PC-9 (cell line): ENCODE measurements around the gene SCRT2. TPM values are rescaled to one million over a fixed set of nuclear protein-coding genes. Genes with fewer than 3 reads are reported as not detected.

Source experiments
- BruUV-seq: library from RNA; stranded (reverse); fragments of 400-500 nt; replicated peaks from 2 replicates; lab custom pipeline; 2021; lab: Mats Ljungman, UMichigan
- CTCF ChIA-PET: fragments of 300-600 bp; sonication (Branson Sonifier 250); formaldehyde crosslinking; loops from one replicate; lab custom pipeline; 2022; ENCODE audit warnings: antibody characterized with exemption; lab: Charles Lee
- POLR2A ChIA-PET: fragments of 300-600 bp; sonication (Branson Sonifier 250); formaldehyde crosslinking; loops from one replicate; lab custom pipeline; 2022; ENCODE audit warnings: antibody characterized with exemption; ENCODE audit not compliant: unreplicated experiment; lab: Charles Lee
- DNase-seq, 2 experiments: peaks; one replicate each; pipeline versions ENCODE4 v3.0.0 to v3.0.0-alpha.2; 2015 to 2022; ENCODE audit warnings: mixed read lengths in 1 of 2
- H2AFZ ChIP-seq: fragments of 200-600 bp; sonication (generic); 2 replicates; pipeline ENCODE4 v1.8.1; 2017; ENCODE audit warnings: antibody characterized with exemption
- H3F3A ChIP-seq: fragments of 200-600 bp; sonication (generic); 2 replicates; pipeline ENCODE4 v1.8.1; 2017; ENCODE audit warnings: antibody characterized with exemption, mild to moderate bottlenecking, low read depth; ENCODE audit not compliant: insufficient read depth
- H3K27ac ChIP-seq: fragments of 200-600 bp; sonication (generic); 2 replicates; pipeline ENCODE4 v1.6.1; 2016; ENCODE audit warnings: mixed run types
- H3K27me3 ChIP-seq: fragments of 200-600 bp; sonication (generic); 2 replicates; pipeline ENCODE4 v1.6.1; 2016; ENCODE audit warnings: low read depth, mixed run types; ENCODE audit not compliant: insufficient read depth
- H3K36me3 ChIP-seq: fragments of 200-600 bp; sonication (generic); 2 replicates; pipeline ENCODE4 v1.6.1; 2016; ENCODE audit warnings: low read depth, mixed run types
- H3K4me1 ChIP-seq: fragments of 200-600 bp; sonication (generic); replicated peaks from 2 replicates; pipeline ENCODE4 v1.6.1; 2016; ENCODE audit warnings: mixed run types; ENCODE audit not compliant: insufficient read depth
- H3K4me2 ChIP-seq: fragments of 200-600 bp; sonication (generic); 2 replicates; pipeline ENCODE4 v1.6.1; 2017; ENCODE audit warnings: mixed run types
- H3K4me3 ChIP-seq: fragments of 200-600 bp; sonication (generic); 2 replicates; pipeline ENCODE4 v1.6.1; 2016; ENCODE audit warnings: mixed run types
- H3K79me2 ChIP-seq: fragments of 200-600 bp; sonication (generic); 2 replicates; pipeline ENCODE4 v1.6.1; 2017; ENCODE audit warnings: low read depth, mixed run types
- H3K9me2 ChIP-seq: fragments of 200-600 bp; sonication (generic); 2 replicates; pipeline ENCODE4 v1.8.1; 2017; ENCODE audit warnings: mild to moderate bottlenecking; ENCODE audit not compliant: insufficient read depth
- H3K9me3 ChIP-seq: fragments of 200-600 bp; sonication (generic); 2 replicates; pipeline ENCODE4 v1.8.1; 2016; ENCODE audit warnings: low read depth; ENCODE audit not compliant: insufficient read depth
- H4K20me1 ChIP-seq: fragments of 200-600 bp; sonication (generic); 2 replicates; pipeline ENCODE4 v1.8.1; 2017; ENCODE audit not compliant: insufficient read depth
- EZH2 ChIP-seq: fragments of 200-600 bp; sonication (generic); IDR thresholded peaks from 2 replicates; pipeline ENCODE4 v1.8.0; 2017; ENCODE audit warnings: antibody characterized with exemption, low read depth
- intact Hi-C: fragments of 100-400 bp; cut with micrococcal nuclease; formaldehyde crosslinking; loops from one replicate; pipeline ENCODE4 v1.10.0; 2022; ENCODE audit not compliant: unreplicated experiment
- total RNA-seq: library from RNA; stranded (reverse); gene quantifications from 2 replicates; pipeline ENCODE4 v1.2.3, GENCODE V29; 2021
- TF ChIP-seq, protein P1 (sequence below): fragments of 200-600 bp; sonication (generic); conservative IDR thresholded peaks from 2 replicates; pipeline ENCODE4 v1.6.1; 2017; ENCODE audit warnings: mixed run types, antibody characterized with exemption, mild to moderate bottlenecking, moderate library complexity

Gene SCRT2
- total RNA-seq, 1 experiment from 2014 or later = not detected

DNA sequence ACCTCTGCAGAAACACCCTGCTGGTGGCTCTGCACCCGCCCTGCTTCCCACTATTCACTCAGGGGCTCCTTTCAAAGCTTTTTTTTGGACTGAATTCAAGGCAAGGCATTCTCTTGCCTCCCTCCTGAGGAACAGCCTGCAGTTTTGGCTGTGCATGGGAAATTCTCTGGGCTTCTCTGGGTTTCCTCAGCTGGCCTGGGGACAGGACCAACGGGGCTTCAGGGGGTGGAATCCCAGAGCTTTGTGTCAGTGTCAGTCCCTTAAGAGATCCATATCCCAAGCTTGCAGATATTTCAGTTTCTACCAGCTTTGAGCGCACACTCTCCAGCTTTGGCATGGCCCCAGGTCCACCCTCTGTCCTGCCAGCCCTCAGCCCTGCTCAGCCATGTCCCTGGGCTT is 2.0 kb downstream of the SCRT2 start:
- CTCF ChIA-PET = no interaction called here
- H3K27me3 ChIP-seq = peaks cover 49% of the 10 kb centered on the region
- POLR2A ChIA-PET = no interaction called here

GRCh38 chr20:672963-673602 is 2.5 kb downstream of the SCRT2 start:
- no peaks in the 10 kb centered on the region for H3F3A ChIP-seq
- H3K27me3 ChIP-seq = peaks cover 44% of the 10 kb centered on the region
- H3K9me3 ChIP-seq = no peaks in the 10 kb centered on the region
- H3K79me2 ChIP-seq = no peaks in the 10 kb centered on the region
- H3K9me2 ChIP-seq = no peaks in the 10 kb centered on the region
- BruUV-seq = no TSS peak
- H3K36me3 ChIP-seq = no peaks in the 10 kb centered on the region
- no peaks in the 10 kb centered on the region for H3K4me1 ChIP-seq
- 0 out of 2 replicates have a peak, but pooled peaks cover 2% of the 10 kb centered on the region for H4K20me1 ChIP-seq
- DNase-seq = peak in 1 of 2 experiments; percentile 32
- ChIA-PET POLR2A (no interaction called here), CTCF (no interaction called here)
- no peak overlapping the region for H3K4me3 ChIP-seq
- TF ChIP-seq, protein P1, sequence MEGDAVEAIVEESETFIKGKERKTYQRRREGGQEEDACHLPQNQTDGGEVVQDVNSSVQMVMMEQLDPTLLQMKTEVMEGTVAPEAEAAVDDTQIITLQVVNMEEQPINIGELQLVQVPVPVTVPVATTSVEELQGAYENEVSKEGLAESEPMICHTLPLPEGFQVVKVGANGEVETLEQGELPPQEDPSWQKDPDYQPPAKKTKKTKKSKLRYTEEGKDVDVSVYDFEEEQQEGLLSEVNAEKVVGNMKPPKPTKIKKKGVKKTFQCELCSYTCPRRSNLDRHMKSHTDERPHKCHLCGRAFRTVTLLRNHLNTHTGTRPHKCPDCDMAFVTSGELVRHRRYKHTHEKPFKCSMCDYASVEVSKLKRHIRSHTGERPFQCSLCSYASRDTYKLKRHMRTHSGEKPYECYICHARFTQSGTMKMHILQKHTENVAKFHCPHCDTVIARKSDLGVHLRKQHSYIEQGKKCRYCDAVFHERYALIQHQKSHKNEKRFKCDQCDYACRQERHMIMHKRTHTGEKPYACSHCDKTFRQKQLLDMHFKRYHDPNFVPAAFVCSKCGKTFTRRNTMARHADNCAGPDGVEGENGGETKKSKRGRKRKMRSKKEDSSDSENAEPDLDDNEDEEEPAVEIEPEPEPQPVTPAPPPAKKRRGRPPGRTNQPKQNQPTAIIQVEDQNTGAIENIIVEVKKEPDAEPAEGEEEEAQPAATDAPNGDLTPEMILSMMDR = peak; percentile 50
- no peak for TF ChIP-seq EZH2
- H2AFZ ChIP-seq = no peak overlapping the region
- no peak overlapping the region for H3K4me2 ChIP-seq
- intact Hi-C loops = loop anchor here (10.0 kb wide), 1 partner anchor 52 kb away; no protein-coding TSS in a partner anchor
- H3K27ac ChIP-seq = no peak overlapping the region

More for the DNA sequence above, 2.0 kb downstream of the SCRT2 start:
- Histone ChIP-seq H3F3A (no peaks in the 10 kb centered on the region), H2AFZ (no peak overlapping the region), H3K4me1 (no peaks in the 10 kb centered on the region), H3K4me2 (no peak overlapping the region), H4K20me1 (0 out of 2 replicates have a peak, but pooled peaks cover 2% of the 10 kb centered on the region), H3K9me2 (no peaks in the 10 kb centered on the region), H3K36me3 (no peaks in the 10 kb centered on the region), H3K79me2 (no peaks in the 10 kb centered on the region), H3K9me3 (no peaks in the 10 kb centered on the region), H3K4me3 (no peak overlapping the region), H3K27ac (no peak overlapping the region)
- intact Hi-C loops = loop anchor here (10.0 kb wide), 1 partner anchor 51 kb away; no protein-coding TSS in a partner anchor
- BruUV-seq = no TSS peak
- no peak for DNase-seq
- TF ChIP-seq EZH2 = no peak
- TF ChIP-seq, protein P1 = no peak

GRCh38 chr20:671252-672030 is 4.2 kb downstream of the SCRT2 start:
- no peaks in the 10 kb centered on the region for H3K36me3 ChIP-seq
- CTCF ChIA-PET = no interaction called here
- TF ChIP-seq, protein P1 = no peak
- no peak for TF ChIP-seq EZH2
- H3K79me2 ChIP-seq = no peaks in the 10 kb centered on the region
- BruUV-seq = no TSS peak
- no peaks in the 10 kb centered on the region for H3K9me2 ChIP-seq
- no peak overlapping the region for H3K4me3 ChIP-seq
- intact Hi-C loops = loop anchor here (10.0 kb wide), 1 partner anchor 53 kb away; no protein-coding TSS in a partner anchor
- no peak overlapping the region for H3K27ac ChIP-seq
- H3K4me1 ChIP-seq = no peaks in the 10 kb centered on the region
- 0 out of 2 replicates have a peak, but pooled peaks cover 2% of the 10 kb centered on the region for H4K20me1 ChIP-seq
- no peaks in the 10 kb centered on the region for H3F3A ChIP-seq
- peaks cover 34% of the 10 kb centered on the region for H3K27me3 ChIP-seq
- POLR2A ChIA-PET = no interaction called here
- H3K4me2 ChIP-seq = no peak overlapping the region
- no peak overlapping the region for H2AFZ ChIP-seq
- DNase-seq = no peak
- no peaks in the 10 kb centered on the region for H3K9me3 ChIP-seq
